ENCODE data around the gene EGLN1.
A peak's percentile ranks its signal among the peaks of the same experiment; 100 is the strongest.

EGLN1 gene

GRCh38 chr1:231408528-231409094 lies 13.5 kb downstream of the EGLN1 start:
- no peak for DNase-seq (ENCODE audit: low read depth)
- no peak overlapping the region for H3K4me3 ChIP-seq (replicated peaks; ENCODE audit: low read depth, low read length)
- TF ChIP-seq, protein P1, sequence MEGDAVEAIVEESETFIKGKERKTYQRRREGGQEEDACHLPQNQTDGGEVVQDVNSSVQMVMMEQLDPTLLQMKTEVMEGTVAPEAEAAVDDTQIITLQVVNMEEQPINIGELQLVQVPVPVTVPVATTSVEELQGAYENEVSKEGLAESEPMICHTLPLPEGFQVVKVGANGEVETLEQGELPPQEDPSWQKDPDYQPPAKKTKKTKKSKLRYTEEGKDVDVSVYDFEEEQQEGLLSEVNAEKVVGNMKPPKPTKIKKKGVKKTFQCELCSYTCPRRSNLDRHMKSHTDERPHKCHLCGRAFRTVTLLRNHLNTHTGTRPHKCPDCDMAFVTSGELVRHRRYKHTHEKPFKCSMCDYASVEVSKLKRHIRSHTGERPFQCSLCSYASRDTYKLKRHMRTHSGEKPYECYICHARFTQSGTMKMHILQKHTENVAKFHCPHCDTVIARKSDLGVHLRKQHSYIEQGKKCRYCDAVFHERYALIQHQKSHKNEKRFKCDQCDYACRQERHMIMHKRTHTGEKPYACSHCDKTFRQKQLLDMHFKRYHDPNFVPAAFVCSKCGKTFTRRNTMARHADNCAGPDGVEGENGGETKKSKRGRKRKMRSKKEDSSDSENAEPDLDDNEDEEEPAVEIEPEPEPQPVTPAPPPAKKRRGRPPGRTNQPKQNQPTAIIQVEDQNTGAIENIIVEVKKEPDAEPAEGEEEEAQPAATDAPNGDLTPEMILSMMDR (IDR thresholded peaks at IDR 0.05; ENCODE audit: low read length, missing control alignments), result no peak

DNA sequence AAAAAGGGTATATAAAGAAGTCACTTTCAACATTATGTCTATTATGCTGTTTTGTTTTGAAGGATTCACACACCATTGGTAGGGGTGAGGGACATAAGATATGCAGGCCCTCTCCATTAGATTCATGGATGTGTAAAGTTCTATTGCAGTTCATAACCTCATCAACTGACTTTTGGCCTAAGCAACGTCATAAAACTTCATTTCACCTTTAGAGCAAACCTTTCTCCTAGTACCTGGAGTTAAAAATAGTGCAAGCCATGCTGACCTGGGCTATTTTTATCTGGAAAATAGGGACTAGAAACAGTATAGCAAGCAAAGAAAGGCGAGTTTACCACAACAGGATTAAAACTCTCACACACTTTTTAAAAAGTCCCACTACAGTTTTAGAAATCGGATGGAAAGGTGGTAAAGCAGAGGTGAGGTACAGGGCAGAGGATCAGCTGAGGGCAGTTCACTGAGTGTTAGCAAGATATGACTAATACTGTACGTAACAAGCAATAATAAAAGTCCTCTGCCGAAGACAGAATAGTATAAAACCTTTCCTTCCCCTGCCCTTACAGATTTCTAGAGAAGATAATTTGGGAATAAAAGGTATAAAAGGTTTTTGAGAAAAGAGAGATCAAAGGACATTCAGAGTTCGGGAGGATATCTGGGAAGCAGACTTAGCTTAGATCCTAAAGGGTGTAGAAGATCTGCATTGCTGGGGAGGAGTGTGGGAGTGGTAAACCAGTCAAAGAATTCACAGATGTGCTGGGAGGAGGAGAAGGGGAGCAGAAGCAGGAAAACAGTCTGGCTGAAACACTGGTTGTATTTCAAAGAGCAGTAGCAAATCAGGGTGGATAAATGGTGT lies 14.3 kb downstream of the EGLN1 start:
- DNase-seq (ENCODE audit: low read depth), result peak; percentile 70
- peak overlapping the region; percentile 15 for H3K4me3 ChIP-seq (replicated peaks; ENCODE audit: low read depth, low read length)
- TF ChIP-seq, protein P1 (IDR thresholded peaks at IDR 0.05; ENCODE audit: low read length, missing control alignments), result no peak

DNA sequence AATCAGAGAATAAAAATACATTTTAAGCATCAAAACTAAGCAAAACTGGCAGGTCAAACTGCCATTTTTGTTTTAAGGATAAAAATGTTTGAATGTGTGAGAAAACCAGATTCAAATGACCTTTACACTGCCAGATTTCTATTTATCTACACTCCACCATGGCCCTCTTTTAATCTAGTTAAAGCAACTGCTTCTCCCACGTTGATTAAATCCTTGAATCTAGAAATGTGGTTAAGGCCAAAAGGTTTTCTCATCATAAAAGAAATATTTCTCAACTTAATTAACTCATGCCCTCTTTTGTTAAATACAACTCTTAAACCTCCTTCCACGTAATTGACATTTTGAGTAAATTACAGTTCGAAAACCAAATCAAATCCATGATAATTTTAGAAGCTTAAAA lies 15.0 kb downstream of the EGLN1 start:
- no peak for DNase-seq (ENCODE audit: low read depth)
- TF ChIP-seq, protein P1 (IDR thresholded peaks at IDR 0.05; ENCODE audit: low read length, missing control alignments), result no peak
- no peak overlapping the region for H3K4me3 ChIP-seq (replicated peaks; ENCODE audit: low read depth, low read length)

- DNase-seq (ENCODE audit: low read depth), result no peak
- TF ChIP-seq, protein P1 (IDR thresholded peaks at IDR 0.05; ENCODE audit: low read length, missing control alignments), result no peak
Measured at GRCh38 chr1:231404318-231404717, 17.8 kb downstream of the EGLN1 start.

GRCh38 chr1:231401478-231401877 lies 20.6 kb downstream of the EGLN1 start:
- DNase-seq (ENCODE audit: low read depth), result no peak
- no peak overlapping the region for H3K4me3 ChIP-seq (replicated peaks; ENCODE audit: low read depth, low read length)
- TF ChIP-seq, protein P1 (IDR thresholded peaks at IDR 0.05; ENCODE audit: low read length, missing control alignments), result no peak

More at GRCh38 chr1:231404318-231404717, 17.8 kb downstream of the EGLN1 start:
- no peak overlapping the region for H3K4me3 ChIP-seq (replicated peaks; ENCODE audit: low read depth, low read length)

DNA sequence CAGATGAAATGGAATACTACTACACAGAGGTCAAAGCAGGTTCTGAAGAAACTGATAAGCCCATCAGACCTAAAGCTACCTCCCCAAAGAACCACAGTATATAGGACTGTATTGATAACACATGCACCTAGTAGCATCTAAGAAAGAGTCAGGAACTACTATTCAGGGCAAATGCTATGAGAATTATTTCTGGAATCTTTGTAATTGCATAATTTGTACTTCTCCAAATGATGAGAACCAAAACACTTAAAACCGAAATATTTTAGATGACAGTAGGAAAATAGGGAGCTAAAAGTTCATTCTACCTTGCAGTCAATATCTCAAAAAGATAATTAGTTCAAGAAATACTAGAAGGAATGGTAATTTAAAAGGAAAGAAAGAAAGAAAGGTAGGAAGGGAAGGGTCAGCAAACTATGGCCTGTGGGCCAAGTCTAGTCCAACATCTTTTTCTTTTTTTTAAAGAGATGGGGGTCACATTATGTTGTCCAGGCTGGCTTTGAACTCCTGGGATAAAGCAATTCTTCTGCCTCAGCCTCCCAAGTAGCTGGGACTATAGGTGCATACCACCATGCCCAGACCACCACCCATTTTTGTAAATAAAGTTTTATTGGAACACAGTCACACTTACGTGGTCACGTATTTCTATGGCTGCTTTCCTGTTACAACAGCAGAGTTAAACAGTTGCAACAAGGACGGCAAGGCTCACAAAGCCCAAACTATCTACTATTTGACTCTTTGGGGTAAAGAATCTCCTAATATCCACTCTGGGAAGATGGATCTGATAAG lies 24.0 kb downstream of the EGLN1 start:
- H3K4me3 ChIP-seq (replicated peaks; ENCODE audit: low read depth, low read length), result no peak overlapping the region
- no peak for DNase-seq (ENCODE audit: low read depth)
- TF ChIP-seq, protein P1 (IDR thresholded peaks at IDR 0.05; ENCODE audit: low read length, missing control alignments), result no peak

All from fibroblast of pulmonary artery (primary cell).